SH-SY5Y (cell line): ENCODE data around the gene AHI1.

Experiments used
- GATA2 ChIP-seq: IDR thresholded peaks from 2 replicates; pipeline ENCODE4 v1.6.1; 2011; ENCODE audit warnings: mild to moderate bottlenecking, low read depth, low read length
- GATA3 ChIP-seq: IDR thresholded peaks from 2 replicates; pipeline ENCODE4 v1.6.1; 2011; ENCODE audit warnings: low read depth, mild to moderate bottlenecking, low read length, moderate library complexity

- TF ChIP-seq GATA3 (no peak), GATA2 (no peak)
Measured at GRCh38 chr6:135268263-135268662, 229.3 kb downstream of the AHI1 start.
